HCT116 (cell line): ENCODE measurements around the gene C4orf50. TPM values are rescaled to one million over a fixed set of nuclear protein-coding genes. Genes with fewer than 3 reads are reported as not detected.

Experiments used
- ATAC-seq: fragments of 200-7000 bp; cut with Tn5 transposase; 2 replicates; pipeline ENCODE4 v1.9.1; 2020; ENCODE audit warnings: mild to moderate bottlenecking, moderate library complexity
- BruUV-seq: library from RNA; stranded (reverse); fragments of 400-500 nt; replicated peaks from 2 replicates; lab custom pipeline; 2021; lab: Mats Ljungman, UMichigan
- CTCF ChIA-PET: fragments of 300-600 bp; sonication (Branson Sonifier 250); formaldehyde crosslinking; loops from one replicate; lab custom pipeline; 2021; ENCODE audit warnings: antibody characterized with exemption; lab: Charles Lee
- POLR2A ChIA-PET: fragments of 300-600, 350-600 bp; sonication (Branson Sonifier 250); formaldehyde crosslinking; loops from one replicate; lab custom pipeline; 2021; ENCODE audit warnings: antibody characterized with exemption; lab: Charles Lee
- RAD21 ChIA-PET, 2 experiments: fragments of 300-600 bp; sonication (Branson Sonifier 250); formaldehyde crosslinking; loops; one replicate each; lab custom pipeline; 2023; ENCODE audit warnings: low total read pairs in 2 of 2; ENCODE audit not compliant: uncharacterized antibody in 2 of 2, unreplicated experiment in 2 of 2, low non-redundant PET in 1 of 2; lab: Charles Lee
- DNase-seq: peaks from one replicate; pipeline ENCODE4 v3.0.0-alpha.2; 2010; ENCODE audit warnings: low read depth, low spot score
- H2AFZ ChIP-seq: fragments of 200-600 bp; shearing (Covaris generic), sonication (generic); 2 replicates; pipeline ENCODE4 v1.6.1; 2017; ENCODE audit warnings: low read depth, mixed run types, mixed read lengths, antibody characterized with exemption, low read length; ENCODE audit not compliant: poor library complexity, severe bottlenecking
- H3K27ac ChIP-seq: 2 replicates; pipeline ENCODE4 v1.5.1; 2012; ENCODE audit warnings: low read depth, low read length
- H3K27me3 ChIP-seq: fragments of 200-600 bp; sonication (generic); 2 replicates; pipeline ENCODE4 v1.6.1; 2016; ENCODE audit warnings: mixed run types, low read length, mixed read lengths; ENCODE audit not compliant: insufficient read depth
- H3K36me3 ChIP-seq, 2 experiments: fragments of 200-500 bp in 1 of 2; fragments of 200-600 bp in 1 of 2; sonication (Bioruptor generic) in 1 of 2; sonication (generic) in 1 of 2; 2 replicates each; pipeline versions ENCODE4 v1.5.1 to v1.6.1; 2014 to 2016; ENCODE audit warnings: low read length in 2 of 2, inconsistent platforms in 1 of 2, mixed read lengths in 1 of 2, mixed run types in 1 of 2; ENCODE audit not compliant: insufficient read depth in 2 of 2, control insufficient read depth in 1 of 2
- H3K4me1 ChIP-seq, 2 experiments: fragments of 200-600 bp in 1 of 2; sonication (generic) in 1 of 2; 2 replicates each; pipeline versions ENCODE4 v1.5.1 to v1.6.1; 2012 to 2017; ENCODE audit warnings: low read length in 2 of 2, inconsistent platforms in 1 of 2, mild to moderate bottlenecking in 1 of 2, mixed read lengths in 1 of 2, mixed run types in 1 of 2, moderate library complexity in 1 of 2; ENCODE audit not compliant: insufficient read depth in 2 of 2, control insufficient read depth in 1 of 2
- H3K4me2 ChIP-seq: fragments of 200-600 bp; sonication (generic); 2 replicates; pipeline ENCODE4 v1.6.1; 2017; ENCODE audit warnings: mixed run types, low read length, mixed read lengths
- H3K4me3 ChIP-seq, 2 experiments: fragments of 200-600 bp in 1 of 2; sonication (generic) in 1 of 2; replicated peaks in 1 of 2; 2 replicates each; pipeline ENCODE4 v1.5.1; 2011 to 2016; ENCODE audit warnings: low read length in 2 of 2, control low read depth in 1 of 2, low read depth in 1 of 2, mild to moderate bottlenecking in 1 of 2, mixed read lengths in 1 of 2, mixed run types in 1 of 2
- H3K79me2 ChIP-seq: fragments of 200-600 bp; sonication (generic); 2 replicates; pipeline ENCODE4 v1.6.1; 2017; ENCODE audit warnings: mild to moderate bottlenecking, mixed run types, low read length, moderate library complexity, mixed read lengths; ENCODE audit not compliant: insufficient read depth
- H3K9ac ChIP-seq: fragments of 200-600 bp; sonication (generic); 2 replicates; pipeline ENCODE4 v1.6.1; 2016; ENCODE audit warnings: low read length, mixed read lengths
- H3K9me2 ChIP-seq: fragments of 200-600 bp; sonication (generic), shearing (Covaris generic); 2 replicates; pipeline ENCODE4 v1.6.1; 2017; ENCODE audit warnings: mixed run types, mild to moderate bottlenecking, moderate library complexity; ENCODE audit not compliant: insufficient read depth
- H3K9me3 ChIP-seq, 2 experiments: fragments of 200-500 bp in 1 of 2; fragments of 200-600 bp in 1 of 2; sonication (Bioruptor generic) in 1 of 2; sonication (generic) in 1 of 2; 2 replicates each; pipeline ENCODE4 v1.6.1; 2014 to 2017; ENCODE audit warnings: low read length in 2 of 2, mixed read lengths in 2 of 2, inconsistent platforms in 1 of 2, low read depth in 1 of 2, mild to moderate bottlenecking in 1 of 2, mixed run types in 1 of 2, moderate library complexity in 1 of 2; ENCODE audit not compliant: control insufficient read depth in 1 of 2, insufficient read depth in 1 of 2
- H4K20me1 ChIP-seq: fragments of 200-600 bp; sonication (generic), shearing (Covaris generic); 2 replicates; pipeline ENCODE4 v1.6.1; 2017; ENCODE audit warnings: mixed run types, mild to moderate bottlenecking, moderate library complexity; ENCODE audit not compliant: insufficient read depth
- ATF3 ChIP-seq: IDR thresholded peaks from 2 replicates; pipeline ENCODE4 v1.6.1; 2012
- CBX3 ChIP-seq: IDR thresholded peaks from 2 replicates; pipeline ENCODE4 v1.6.1; 2012; ENCODE audit warnings: low read depth
- CEBPB ChIP-seq: IDR thresholded peaks from 2 replicates; pipeline ENCODE4 v1.6.1; 2012; ENCODE audit warnings: low read depth
- ELF1 ChIP-seq: IDR thresholded peaks from 2 replicates; pipeline ENCODE4 v1.6.1; 2012; ENCODE audit warnings: low read depth, borderline replicate concordance
- EZH2 ChIP-seq: fragments of 200-600 bp; sonication (generic); IDR thresholded peaks from 2 replicates; pipeline ENCODE4 v1.6.1; 2017; ENCODE audit warnings: antibody characterized with exemption, mixed run types
- EZH2phosphoT487 ChIP-seq: fragments of 200-600 bp; IDR thresholded peaks from 2 replicates; pipeline ENCODE4 v1.6.1; 2018; ENCODE audit warnings: antibody characterized with exemption, borderline replicate concordance
- FOSL1 ChIP-seq: IDR thresholded peaks from 2 replicates; pipeline ENCODE4 v1.6.1; 2012; ENCODE audit warnings: low read depth
- JUND ChIP-seq: IDR thresholded peaks from 2 replicates; pipeline ENCODE4 v1.6.1; 2012
- POLR2A ChIP-seq: IDR thresholded peaks from 2 replicates; pipeline ENCODE4 v1.7.0; 2011; ENCODE audit warnings: borderline replicate concordance; ENCODE audit not compliant: insufficient read depth, insufficient read length; ENCODE audit errors: extremely low read depth
- POLR2AphosphoS5 ChIP-seq: IDR thresholded peaks from 2 replicates; pipeline ENCODE4 v1.6.1; 2011; ENCODE audit warnings: mild to moderate bottlenecking, low read depth, low read length, moderate library complexity
- RAD21 ChIP-seq: IDR thresholded peaks from 2 replicates; pipeline ENCODE4 v1.6.1; 2012; ENCODE audit warnings: low read depth, mild to moderate bottlenecking
- SIN3A ChIP-seq: IDR thresholded peaks from 2 replicates; pipeline ENCODE4 v1.6.1; 2012; ENCODE audit warnings: low read depth
- SRF ChIP-seq: IDR thresholded peaks from 2 replicates; pipeline ENCODE4 v1.6.1; 2012; ENCODE audit warnings: low read depth
- YY1 ChIP-seq: IDR thresholded peaks from 2 replicates; pipeline ENCODE4 v1.6.1; 2011; ENCODE audit warnings: low read length, low read depth, moderate library complexity, mild to moderate bottlenecking; ENCODE audit not compliant: insufficient replicate concordance; ENCODE audit errors: extremely low read depth
- ZBTB33 ChIP-seq: IDR thresholded peaks from 2 replicates; pipeline ENCODE4 v1.6.1; 2011; ENCODE audit warnings: mild to moderate bottlenecking, low read length, moderate library complexity; ENCODE audit not compliant: insufficient replicate concordance; ENCODE audit errors: extremely low read depth
- intact Hi-C: fragments of 100-400 bp; cut with micrococcal nuclease; formaldehyde crosslinking; loops from 2 replicates; pipeline ENCODE4 v1.10.0; 2022
- total RNA-seq: library from RNA; stranded (reverse); gene quantifications from one replicate; pipeline ENCODE4 v1.2.1, GENCODE V29; 2021; ENCODE audit not compliant: unreplicated experiment
- TF ChIP-seq, protein P1 (sequence below): IDR thresholded peaks from 2 replicates; pipeline ENCODE4 v1.6.1; 2012
- TF ChIP-seq, protein P2 (sequence below): IDR thresholded peaks from 2 replicates; pipeline ENCODE4 v1.6.1; 2012; ENCODE audit warnings: low read depth

Gene C4orf50
- total RNA-seq, 1 experiment from 2014 or later = not detected

DNA sequence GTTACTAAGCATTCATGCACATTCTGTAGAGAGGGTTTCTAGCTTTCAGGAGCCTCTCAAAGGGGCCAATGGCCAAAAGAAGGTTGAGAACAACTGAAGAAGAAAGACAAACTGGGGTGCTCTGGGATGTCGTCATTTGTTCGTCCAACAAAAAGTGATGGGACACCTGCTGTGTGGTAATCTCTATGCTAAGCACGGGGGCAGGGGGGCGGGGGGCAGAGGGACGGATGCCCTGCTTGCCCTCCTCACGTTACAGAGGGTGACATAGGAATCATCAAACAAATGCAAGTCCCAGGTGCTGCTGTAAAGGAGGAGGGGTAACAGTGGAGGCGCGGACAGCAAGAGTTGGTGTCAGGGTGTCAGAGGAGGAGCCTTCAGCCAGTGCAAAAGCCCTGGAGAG lies 112.5 kb downstream of the C4orf50 start:
- RAD21 ChIA-PET = no interaction called here
- TF ChIP-seq EZH2 = no peak
- TF ChIP-seq SRF = no peak
- TF ChIP-seq, protein P1, sequence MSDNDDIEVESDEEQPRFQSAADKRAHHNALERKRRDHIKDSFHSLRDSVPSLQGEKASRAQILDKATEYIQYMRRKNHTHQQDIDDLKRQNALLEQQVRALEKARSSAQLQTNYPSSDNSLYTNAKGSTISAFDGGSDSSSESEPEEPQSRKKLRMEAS = no peak
- no peak for TF ChIP-seq YY1
- TF ChIP-seq JUND = no peak
- no peak for TF ChIP-seq ATF3
- TF ChIP-seq ZBTB33 = no peak
- TF ChIP-seq, protein P2, sequence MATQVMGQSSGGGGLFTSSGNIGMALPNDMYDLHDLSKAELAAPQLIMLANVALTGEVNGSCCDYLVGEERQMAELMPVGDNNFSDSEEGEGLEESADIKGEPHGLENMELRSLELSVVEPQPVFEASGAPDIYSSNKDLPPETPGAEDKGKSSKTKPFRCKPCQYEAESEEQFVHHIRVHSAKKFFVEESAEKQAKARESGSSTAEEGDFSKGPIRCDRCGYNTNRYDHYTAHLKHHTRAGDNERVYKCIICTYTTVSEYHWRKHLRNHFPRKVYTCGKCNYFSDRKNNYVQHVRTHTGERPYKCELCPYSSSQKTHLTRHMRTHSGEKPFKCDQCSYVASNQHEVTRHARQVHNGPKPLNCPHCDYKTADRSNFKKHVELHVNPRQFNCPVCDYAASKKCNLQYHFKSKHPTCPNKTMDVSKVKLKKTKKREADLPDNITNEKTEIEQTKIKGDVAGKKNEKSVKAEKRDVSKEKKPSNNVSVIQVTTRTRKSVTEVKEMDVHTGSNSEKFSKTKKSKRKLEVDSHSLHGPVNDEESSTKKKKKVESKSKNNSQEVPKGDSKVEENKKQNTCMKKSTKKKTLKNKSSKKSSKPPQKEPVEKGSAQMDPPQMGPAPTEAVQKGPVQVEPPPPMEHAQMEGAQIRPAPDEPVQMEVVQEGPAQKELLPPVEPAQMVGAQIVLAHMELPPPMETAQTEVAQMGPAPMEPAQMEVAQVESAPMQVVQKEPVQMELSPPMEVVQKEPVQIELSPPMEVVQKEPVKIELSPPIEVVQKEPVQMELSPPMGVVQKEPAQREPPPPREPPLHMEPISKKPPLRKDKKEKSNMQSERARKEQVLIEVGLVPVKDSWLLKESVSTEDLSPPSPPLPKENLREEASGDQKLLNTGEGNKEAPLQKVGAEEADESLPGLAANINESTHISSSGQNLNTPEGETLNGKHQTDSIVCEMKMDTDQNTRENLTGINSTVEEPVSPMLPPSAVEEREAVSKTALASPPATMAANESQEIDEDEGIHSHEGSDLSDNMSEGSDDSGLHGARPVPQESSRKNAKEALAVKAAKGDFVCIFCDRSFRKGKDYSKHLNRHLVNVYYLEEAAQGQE = no peak
- no peak for TF ChIP-seq POLR2AphosphoS5
- TF ChIP-seq RAD21 = no peak
- no peak for TF ChIP-seq FOSL1
- TF ChIP-seq CBX3 = no peak
- TF ChIP-seq POLR2A = no peak
- TF ChIP-seq EZH2phosphoT487 = no peak
- no peak for TF ChIP-seq SIN3A
- TF ChIP-seq ELF1 = no peak
- no peak for TF ChIP-seq CEBPB
- TF ChIP-seq, all 23 proteins: peak for 0
- Histone ChIP-seq H4K20me1 (no peaks in the 10 kb centered on the region), H3K9ac (no peak overlapping the region), H3K4me3 (no peak overlapping the region), H3K36me3 (no peaks in the 10 kb centered on the region), H3K9me3 (0 out of 4 replicates have a peak, but pooled peaks cover 0 to 4% of the 10 kb centered on the region in 2 experiments), H3K9me2 (no peaks in the 10 kb centered on the region), H3K4me2 (no peak overlapping the region), H3K79me2 (no peaks in the 10 kb centered on the region), H3K4me1 (no peaks in the 10 kb centered on the region), H3K27me3 (peaks cover 43% of the 10 kb centered on the region), H2AFZ (no peak overlapping the region), H3K27ac (no peak overlapping the region)
- no TSS peak for BruUV-seq
- intact Hi-C loops = no loop called here
- CTCF ChIA-PET = no interaction called here
- ATAC-seq = no peak
- POLR2A ChIA-PET = no interaction called here
- DNase-seq = no peak
